Measurements from ENCODE around the gene NR2F2. TPM values are rescaled to one million over a fixed set of nuclear protein-coding genes. Genes with fewer than 3 reads are reported as not detected.
A peak's percentile ranks its signal among the peaks of the same experiment; 100 is the strongest.

NR2F2 gene
- total and polyA plus RNA-seq, 10 donors, result 18.6 to 256 (median 111) TPM

DNA sequence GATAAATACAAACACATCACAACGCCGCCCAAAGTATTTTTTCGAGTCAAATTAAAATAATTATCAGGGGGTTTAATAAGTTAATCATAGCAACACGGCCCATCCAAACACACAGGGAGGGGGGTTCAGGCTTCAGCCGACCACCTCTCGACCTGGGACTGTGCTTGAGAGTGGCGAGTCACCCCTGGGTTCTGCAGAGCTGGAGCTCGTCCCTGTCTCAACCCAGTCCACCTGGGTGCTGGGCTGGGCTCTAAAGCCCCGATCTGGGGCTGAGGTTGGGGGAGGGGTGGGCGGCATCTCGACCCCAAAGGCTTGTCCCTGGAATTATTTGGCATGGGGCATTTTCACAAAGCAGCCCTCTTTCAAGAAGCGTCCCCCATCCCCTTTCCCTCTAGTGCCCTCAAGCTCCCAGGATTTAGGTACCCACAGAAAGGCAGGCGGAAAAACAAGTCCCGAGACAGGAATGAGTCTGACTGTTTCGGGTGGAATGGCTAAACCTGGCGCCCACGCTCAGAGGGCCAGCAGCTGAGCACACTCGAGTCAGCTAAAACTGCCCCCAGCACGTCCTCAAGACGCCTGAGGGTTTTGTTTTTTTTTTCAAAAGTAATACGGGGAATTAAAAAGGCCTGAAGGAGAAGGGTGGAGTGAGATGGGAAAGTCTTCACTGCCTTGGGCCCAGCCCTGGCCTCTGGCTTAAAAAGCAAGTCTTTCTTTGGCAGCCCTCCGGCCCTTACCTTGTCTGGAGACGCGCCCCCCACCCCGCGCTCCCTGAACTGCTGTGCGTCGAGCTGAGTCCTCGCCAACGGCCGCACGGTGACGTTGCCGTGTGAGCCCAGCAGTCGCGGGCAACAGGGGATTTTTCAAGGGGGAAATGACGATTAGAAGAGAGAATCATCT is 32.5 kb downstream of the NR2F2 start:
- Histone ChIP-seq H3K4me3 (peak overlapping the region in 1 of 8 donors; percentile 13), H3K27ac (peak overlapping the region in 7 of 8 donors; percentile 8 to 91 (median 46)), H3K36me3 (no peaks in the 10 kb centered on the region), H3K9me3 (peaks cover 0 to 3% (median 0%) of the 10 kb centered on the region in 8 donors), H3K27me3 (replicated peaks in 1 of 7) (peaks cover 0 to 100% (median 62%) of the 10 kb centered on the region in 7 donors), H3K4me1 (peaks cover 0 to 26% (median 10%) of the 10 kb centered on the region in 6 donors)
- 10 to 31% (median 23%) methylated on average over 37 of the region's 37 CpGs for WGBS, 5 donors
- DNase-seq, result no peak
- TF ChIP-seq POLR2AphosphoS5 (IDR thresholded peaks at IDR 0.05), result peak; percentile 6 to 63 (median 54)
- TF ChIP-seq, protein P1, sequence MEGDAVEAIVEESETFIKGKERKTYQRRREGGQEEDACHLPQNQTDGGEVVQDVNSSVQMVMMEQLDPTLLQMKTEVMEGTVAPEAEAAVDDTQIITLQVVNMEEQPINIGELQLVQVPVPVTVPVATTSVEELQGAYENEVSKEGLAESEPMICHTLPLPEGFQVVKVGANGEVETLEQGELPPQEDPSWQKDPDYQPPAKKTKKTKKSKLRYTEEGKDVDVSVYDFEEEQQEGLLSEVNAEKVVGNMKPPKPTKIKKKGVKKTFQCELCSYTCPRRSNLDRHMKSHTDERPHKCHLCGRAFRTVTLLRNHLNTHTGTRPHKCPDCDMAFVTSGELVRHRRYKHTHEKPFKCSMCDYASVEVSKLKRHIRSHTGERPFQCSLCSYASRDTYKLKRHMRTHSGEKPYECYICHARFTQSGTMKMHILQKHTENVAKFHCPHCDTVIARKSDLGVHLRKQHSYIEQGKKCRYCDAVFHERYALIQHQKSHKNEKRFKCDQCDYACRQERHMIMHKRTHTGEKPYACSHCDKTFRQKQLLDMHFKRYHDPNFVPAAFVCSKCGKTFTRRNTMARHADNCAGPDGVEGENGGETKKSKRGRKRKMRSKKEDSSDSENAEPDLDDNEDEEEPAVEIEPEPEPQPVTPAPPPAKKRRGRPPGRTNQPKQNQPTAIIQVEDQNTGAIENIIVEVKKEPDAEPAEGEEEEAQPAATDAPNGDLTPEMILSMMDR (IDR thresholded peaks at IDR 0.05 in 8 of 11, conservative IDR thresholded peaks at IDR 0.05 in 3 of 11), result no peak
- no peak for TF ChIP-seq POLR2A (IDR thresholded peaks at IDR 0.05)
- intact Hi-C loops (cut with DNase I; ENCODE audit: low total_unique reads), result loop anchor here (5.0 kb wide), 1 partner anchor 524 kb away; no protein-coding TSS in a partner anchor

DNA sequence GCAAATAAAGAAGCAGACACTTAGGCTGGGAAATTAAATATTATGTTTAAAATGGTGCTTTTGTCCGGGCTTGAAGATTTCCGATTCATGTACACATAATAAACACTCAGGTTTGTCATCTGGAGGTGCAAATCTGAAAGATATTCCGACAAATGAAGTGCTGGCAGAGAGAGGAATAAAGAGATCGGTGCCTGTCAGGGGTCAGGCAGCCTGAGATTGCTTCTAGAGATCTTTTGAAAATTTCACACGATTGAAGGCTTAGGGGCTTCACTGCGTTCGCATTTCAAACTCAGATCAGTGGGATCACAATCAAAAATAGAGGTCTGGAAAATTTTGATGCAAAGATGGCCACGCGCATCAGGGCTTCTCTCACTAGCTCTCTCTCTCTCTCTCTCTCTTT is 33.2 kb downstream of the NR2F2 start:
- no peak for DNase-seq
- H3K4me3 ChIP-seq, result no peak overlapping the region
- H3K27ac ChIP-seq, result peak overlapping the region in 6 of 8 donors; percentile 36 to 91 (median 48)
- peaks cover 0 to 19% (median 7%) of the 10 kb centered on the region in 6 donors for H3K4me1 ChIP-seq
- 24 to 41% (median 26%) methylated on average over 9 of the region's 9 CpGs for WGBS, 5 donors
- intact Hi-C loops (cut with DNase I; ENCODE audit: low total_unique reads), result loop anchor here (5.0 kb wide), 1 partner anchor 524 kb away; no protein-coding TSS in a partner anchor
- H3K36me3 ChIP-seq, result no peaks in the 10 kb centered on the region
- H3K9me3 ChIP-seq, result peaks cover 0 to 10% (median 0%) of the 10 kb centered on the region in 8 donors
- H3K27me3 ChIP-seq (replicated peaks in 1 of 7), result peaks cover 0 to 100% (median 65%) of the 10 kb centered on the region in 7 donors
- TF ChIP-seq, protein P1 (IDR thresholded peaks at IDR 0.05 in 8 of 11, conservative IDR thresholded peaks at IDR 0.05 in 3 of 11), result no peak
- no peak for TF ChIP-seq POLR2AphosphoS5 (IDR thresholded peaks at IDR 0.05)
- TF ChIP-seq POLR2A (IDR thresholded peaks at IDR 0.05), result no peak

DNA sequence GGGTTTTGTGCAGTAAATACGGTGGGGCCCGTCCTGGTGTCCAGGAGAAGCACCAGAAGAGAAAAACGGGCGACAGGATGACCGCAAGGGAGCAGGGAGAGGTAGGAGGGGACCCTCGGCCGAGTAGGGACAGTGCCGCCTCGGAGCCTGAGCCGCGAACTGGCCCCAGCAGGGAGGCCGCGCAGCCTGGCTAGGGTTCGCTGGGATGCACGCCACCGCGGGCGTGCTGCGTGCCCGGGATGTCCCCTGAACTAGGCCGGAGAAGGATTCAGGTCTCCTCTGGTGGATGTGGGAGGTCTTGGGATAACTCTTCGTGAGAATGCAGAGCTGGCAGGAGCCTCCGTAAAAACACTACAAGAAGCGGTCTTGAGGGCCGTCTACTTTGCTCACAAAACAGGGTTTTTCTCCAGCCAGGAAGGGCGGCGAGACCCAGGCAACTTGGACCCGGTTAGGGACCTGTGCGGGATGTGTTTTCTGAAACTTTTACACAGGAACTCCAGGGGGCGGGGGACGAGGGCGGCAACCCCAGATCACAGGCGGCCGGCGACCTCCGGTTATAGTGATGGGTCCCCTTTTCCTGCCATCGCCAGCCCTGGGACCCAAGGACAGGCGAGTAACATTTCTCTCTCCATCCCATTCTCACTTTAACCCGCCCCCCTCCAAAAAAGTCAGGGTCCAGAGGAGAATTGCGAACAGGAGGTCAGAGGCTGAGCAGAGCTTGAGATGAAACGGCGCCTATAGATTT is 35.5 kb downstream of the NR2F2 start:
- Histone ChIP-seq H3K27ac (peak overlapping the region in 1 of 8 donors; percentile 31), H3K4me1 (no peaks in the 10 kb centered on the region), H3K36me3 (no peaks in the 10 kb centered on the region), H3K4me3 (no peak overlapping the region), H3K9me3 (peaks cover 0 to 12% (median 0%) of the 10 kb centered on the region in 8 donors), H3K27me3 (replicated peaks in 1 of 7) (peaks cover 0 to 100% (median 47%) of the 10 kb centered on the region in 7 donors)
- intact Hi-C loops (cut with DNase I; ENCODE audit: low total_unique reads), result no loop called here
- peak in 1 of 3 donors; percentile 44 for TF ChIP-seq POLR2AphosphoS5 (IDR thresholded peaks at IDR 0.05)
- TF ChIP-seq, protein P1 (IDR thresholded peaks at IDR 0.05 in 8 of 11, conservative IDR thresholded peaks at IDR 0.05 in 3 of 11), result no peak
- no peak for DNase-seq
- 16 to 41% (median 23%) methylated on average over 38 to 42 of the region's 42 CpGs for WGBS, 5 donors

Data from spleen (tissue), 11 donors.